HG03442 (cell line): ENCODE measurements around the gene SF3B3.

ENCODE experiments used
- ATAC-seq: cut with Tn5 transposase; IDR thresholded peaks from one replicate; pipeline ENCODE4 v1.9.1; 2021; ENCODE audit warnings: mild to moderate bottlenecking, moderate library complexity; ENCODE audit not compliant: unreplicated experiment

SF3B3 gene

DNA sequence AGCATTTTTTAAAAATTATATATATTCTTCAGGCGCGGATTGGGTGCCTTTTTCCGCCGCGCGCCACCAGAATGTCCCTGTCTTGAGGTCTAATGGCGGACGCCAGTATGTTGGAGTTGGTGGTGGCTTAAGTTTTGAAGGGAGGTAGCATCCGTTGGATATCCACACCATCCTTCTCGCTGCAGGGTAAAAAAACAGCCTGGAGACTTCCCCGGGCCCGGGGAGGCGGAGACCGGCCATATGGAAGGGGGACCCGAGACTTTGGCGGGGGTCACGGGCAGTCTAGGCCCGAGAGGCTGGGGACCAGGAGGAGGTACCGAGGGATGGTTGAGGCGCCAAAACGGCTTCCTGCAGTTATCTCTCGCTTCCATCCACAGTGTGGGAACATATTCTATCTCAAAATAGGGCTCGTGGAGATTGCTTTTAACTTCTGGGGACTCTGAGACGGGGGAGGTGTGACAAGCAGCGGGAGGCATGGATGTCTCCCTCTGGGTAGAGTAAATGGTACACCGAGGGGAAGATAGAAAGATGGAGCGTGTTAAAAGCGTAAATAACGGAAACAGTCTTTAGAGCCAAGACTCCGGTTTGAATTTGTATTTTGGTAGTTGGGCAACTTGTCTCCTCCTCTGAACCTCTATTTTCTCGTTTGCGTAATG, at the start of gene SF3B3:
SF3B3 (plus strand) TSS at position 74 of the 656 bp plus-strand sequence. CDS start 2,841 bp downstream, outside the sequence.
- peak; percentile 52 for ATAC-seq

GRCh38 chr16:70474320-70475053, 49.1 kb upstream of the SF3B3 start:
- no peak for ATAC-seq

- no peak for ATAC-seq
These were observed 48.4 kb upstream of the SF3B3 start for GRCh38 chr16:70475054-70475871.

DNA sequence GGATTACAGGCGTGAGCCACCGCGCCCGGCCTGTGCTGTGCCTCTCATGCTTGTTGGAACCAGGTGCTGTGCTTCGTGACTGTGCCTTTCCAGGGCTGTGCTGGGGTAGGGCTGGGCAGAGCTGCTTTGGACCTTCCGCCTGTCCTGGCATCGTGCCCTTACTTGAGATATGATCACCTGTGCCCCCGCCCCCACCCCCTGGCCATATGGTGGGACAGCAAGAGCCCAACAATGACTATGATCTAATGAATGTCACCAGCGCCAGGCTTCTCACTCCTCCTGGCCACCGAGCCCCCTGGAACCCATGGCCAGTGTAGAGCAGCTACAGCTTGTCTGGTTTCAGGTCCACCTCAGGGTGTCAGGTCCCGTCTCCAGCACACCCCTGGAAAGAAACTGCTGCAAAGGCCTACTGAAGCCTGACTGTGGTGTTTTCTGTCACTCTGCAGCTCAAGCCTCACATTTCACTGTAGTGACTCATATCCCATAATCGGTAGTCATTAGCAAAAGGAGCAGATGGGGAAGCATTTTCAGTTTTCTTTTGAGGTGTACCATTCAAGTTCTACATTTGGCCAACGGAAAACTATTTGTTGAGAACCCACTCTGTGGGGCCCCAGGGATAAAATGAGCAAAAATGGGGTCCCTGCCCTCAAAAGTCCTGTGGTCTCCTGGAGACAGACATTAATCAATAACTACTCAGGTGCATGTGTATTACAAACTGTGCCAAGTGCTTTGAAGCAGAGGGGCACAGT, 47.2 kb upstream of the SF3B3 start:
- ATAC-seq = peak; percentile 83

DNA sequence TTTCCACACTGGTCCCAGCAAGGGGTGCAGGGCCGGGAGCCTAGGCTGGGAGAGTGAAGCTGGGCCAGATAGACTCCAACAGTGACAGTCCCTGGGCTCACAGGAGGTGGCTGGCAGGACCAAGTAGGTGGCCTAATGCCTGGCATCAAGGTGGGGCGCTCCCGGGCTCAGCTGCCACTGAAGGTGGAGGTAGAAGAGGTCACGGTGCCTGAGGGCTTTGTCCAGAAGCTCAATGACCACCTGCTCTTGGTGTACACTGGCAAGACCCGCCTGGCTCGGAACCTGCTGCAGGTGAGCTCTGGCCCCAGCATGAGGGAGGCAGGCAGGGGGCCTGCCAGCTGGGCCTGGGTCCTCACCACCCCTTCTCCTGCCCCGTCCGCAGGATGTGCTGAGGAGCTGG, 45.4 kb upstream of the SF3B3 start:
- ATAC-seq = no peak

GRCh38 chr16:70478912-70479341, 44.7 kb upstream of the SF3B3 start:
- ATAC-seq = no peak

DNA sequence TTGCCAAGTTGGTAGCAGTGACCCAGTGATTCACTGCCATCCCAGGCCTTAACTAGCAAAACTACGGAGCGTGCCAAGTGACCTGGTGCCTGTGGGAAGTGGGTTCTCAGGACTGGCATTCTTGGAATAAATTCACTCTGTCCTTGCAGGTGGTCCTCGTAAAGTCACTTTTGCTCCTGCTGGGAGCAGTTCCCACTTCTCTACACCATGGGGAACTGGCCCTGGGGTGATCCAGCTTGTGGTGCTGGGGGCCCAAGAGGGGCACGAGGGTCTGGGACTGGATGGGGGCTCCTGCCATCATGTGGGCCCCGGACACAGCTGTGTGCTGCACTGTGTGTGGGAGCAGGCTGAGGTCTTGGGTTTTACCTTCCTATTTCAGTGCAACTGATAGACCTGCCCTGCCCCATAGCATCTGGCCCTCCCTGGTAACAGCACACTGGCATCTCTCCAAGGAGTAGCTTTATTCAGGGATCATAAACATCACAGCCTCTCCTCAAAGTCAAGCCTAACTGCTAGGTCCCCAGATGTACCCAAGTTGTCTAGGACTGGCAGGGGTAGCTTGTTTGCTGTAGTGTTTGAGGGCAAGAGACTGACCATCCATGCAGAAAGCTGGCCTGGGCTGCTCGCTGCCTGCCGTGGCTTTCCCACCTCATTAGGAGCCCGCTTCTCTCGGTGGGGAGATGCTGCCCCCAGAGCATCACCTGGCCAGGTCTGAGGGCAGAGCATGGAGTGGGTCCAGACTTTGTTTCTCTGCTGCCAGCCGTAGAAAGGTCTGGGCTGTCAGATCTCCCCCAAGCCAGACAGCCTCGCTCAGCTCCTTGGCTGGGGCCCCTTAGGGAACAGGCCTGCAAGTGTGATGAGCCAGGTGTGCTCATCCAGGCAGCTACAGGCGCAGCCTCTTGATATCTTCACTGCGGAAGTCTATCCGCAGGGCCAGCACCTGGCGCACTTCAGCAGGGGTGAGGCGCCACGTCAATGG, 43.2 kb upstream of the SF3B3 start:
- ATAC-seq = no peak

GRCh38 chr16:70481929-70482536, 41.6 kb upstream of the SF3B3 start:
- no peak for ATAC-seq

DNA sequence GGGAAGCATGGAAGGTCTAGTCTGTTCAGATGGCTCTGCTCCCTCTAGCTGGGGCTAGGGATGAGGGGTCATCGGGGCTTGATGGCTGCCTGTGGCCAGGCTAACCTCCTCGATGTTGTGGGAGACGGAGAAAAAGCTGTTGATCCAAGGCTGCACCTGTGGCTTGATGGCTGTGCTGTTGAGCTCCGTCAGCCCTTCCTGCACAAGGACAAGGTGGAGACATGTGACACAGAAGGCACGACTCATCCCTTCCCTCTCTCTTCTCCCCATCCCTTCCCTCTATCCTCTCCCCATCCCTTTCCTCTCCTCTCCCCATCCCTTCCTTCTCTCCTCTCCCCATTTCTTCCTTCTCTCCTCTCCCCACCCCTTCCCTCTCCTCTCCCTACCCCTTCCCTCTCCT, 41.0 kb upstream of the SF3B3 start:
- ATAC-seq = no peak

DNA sequence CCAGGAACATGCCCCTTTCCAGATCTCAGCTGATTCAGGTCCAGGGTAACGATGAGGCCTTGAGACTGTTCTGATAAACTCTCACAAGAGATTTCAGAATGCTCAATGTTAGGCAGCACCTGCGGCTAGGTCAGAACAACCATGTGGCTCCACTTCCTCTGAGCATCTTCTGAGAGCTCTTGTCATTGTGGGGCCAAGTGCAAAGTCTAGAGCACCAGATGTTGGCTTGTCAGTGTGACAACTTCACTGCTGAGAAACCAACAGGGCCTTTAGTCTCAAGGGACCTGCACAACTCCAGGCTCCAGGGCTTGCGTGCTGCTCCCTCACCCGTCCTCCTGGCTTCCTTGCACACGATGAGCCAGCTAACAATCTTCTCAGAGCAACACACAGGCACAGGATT, 40.2 kb upstream of the SF3B3 start:
- ATAC-seq = no peak

DNA sequence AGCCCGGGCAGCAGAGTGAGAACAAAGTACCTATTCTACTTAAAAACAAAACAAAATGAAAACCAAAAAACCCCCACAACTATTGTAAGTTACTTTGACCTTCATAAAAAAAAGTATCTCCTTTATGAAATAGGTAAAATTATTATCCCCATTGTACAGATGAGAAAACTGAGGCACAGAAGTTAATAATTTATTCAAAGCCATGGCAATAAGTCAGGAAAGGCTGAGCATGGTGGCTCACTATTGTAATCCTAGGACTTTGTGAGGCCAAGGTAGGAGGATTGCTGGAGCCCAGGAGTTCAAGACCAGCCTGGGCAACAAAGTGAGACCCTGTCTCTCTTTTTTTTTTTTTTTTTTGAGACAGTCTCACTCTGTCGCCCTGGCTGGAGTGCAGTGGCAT, 38.7 kb upstream of the SF3B3 start:
- no peak for ATAC-seq

DNA sequence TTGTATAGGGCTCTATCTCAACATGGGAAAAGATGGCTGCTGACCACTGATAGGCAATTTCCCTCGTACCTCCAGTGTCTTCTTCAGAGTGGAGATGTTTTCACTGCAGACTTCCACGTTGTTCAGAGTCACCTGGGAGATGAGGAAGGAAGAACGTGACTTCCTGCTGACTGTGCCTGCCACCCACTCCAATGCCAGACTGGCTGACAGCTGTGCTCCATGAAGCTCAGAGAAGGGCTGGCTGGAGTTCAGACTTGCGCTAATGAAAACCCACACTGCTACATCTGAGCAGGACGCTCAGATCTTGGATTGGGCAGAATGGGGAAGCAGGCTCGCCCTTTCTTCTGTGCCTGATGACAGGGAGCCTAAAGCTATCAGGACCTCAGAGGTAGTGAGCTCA, 33.4 kb upstream of the SF3B3 start:
- ATAC-seq = no peak

GRCh38 chr16:70493802-70494201, 29.8 kb upstream of the SF3B3 start:
- ATAC-seq = no peak

- ATAC-seq = no peak
These were observed 29.3 kb upstream of the SF3B3 start for GRCh38 chr16:70494202-70494770.

- ATAC-seq = no peak
These were observed 28.8 kb upstream of the SF3B3 start for GRCh38 chr16:70494777-70495176.

GRCh38 chr16:70495425-70496182, 28.0 kb upstream of the SF3B3 start:
- ATAC-seq = no peak

DNA sequence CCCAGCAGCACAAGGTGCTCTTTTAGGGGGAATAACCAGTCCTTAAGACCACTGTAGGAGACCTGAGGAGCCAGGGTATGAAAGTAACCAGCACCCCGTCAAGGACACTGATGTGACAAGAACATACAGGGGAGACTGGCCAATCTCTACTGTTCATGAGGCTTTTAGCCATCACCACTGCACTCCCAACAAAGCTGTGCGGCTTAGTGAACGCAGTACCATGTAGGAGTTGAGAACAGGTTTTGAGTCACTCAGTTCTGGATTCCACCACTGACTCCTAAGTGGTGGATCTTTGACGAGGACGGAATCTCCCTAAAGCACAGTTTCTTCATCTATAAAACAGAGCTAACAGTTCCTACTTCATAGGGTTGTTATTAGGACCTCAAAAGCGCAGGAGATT, 27.1 kb upstream of the SF3B3 start:
- no peak for ATAC-seq

DNA sequence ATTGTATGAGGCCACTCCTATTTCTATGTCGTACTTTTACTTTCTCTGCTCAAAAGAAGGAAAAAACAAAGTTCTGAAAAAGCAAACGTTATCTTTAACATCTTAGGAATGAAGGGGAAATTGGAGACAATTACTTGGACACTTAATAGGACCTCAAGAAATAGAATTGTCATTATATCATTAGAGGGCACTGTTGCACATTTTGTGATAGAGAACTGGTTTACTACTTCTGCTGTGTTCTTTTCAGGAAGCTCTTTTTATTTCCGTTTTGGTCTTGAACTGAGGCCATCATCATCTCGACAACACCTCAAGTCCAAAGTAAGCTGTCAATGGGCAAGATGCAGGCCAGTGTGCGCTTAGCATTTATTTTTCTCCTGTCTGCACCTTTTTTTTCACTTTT, 14.9 kb upstream of the SF3B3 start:
- ATAC-seq = no peak
